GM18951 (cell line): ENCODE measurements around the gene C17orf58.
"Not testable (repeated sequence)": the region's sequence is repeated elsewhere in the genome, so short reads cannot be mapped to it uniquely, and the experiment has no call there.

Source experiments
- POLR2A ChIP-seq: IDR thresholded peaks from 4 replicates; pipeline ENCODE4 v1.6.1; 2011; ENCODE audit warnings: mild to moderate bottlenecking; ENCODE audit not compliant: insufficient read length, insufficient read depth; ENCODE audit errors: extremely low read depth
- in situ Hi-C: fragments of 300-500 bp; cut with MboI; formaldehyde crosslinking; loops from one replicate; pipeline ENCODE4 v1.12.0; 2022; ENCODE audit warnings: low sequenced_read_pairs, mixed read lengths, inconsistent platforms; ENCODE audit not compliant: unreplicated experiment

C17orf58 gene

DNA sequence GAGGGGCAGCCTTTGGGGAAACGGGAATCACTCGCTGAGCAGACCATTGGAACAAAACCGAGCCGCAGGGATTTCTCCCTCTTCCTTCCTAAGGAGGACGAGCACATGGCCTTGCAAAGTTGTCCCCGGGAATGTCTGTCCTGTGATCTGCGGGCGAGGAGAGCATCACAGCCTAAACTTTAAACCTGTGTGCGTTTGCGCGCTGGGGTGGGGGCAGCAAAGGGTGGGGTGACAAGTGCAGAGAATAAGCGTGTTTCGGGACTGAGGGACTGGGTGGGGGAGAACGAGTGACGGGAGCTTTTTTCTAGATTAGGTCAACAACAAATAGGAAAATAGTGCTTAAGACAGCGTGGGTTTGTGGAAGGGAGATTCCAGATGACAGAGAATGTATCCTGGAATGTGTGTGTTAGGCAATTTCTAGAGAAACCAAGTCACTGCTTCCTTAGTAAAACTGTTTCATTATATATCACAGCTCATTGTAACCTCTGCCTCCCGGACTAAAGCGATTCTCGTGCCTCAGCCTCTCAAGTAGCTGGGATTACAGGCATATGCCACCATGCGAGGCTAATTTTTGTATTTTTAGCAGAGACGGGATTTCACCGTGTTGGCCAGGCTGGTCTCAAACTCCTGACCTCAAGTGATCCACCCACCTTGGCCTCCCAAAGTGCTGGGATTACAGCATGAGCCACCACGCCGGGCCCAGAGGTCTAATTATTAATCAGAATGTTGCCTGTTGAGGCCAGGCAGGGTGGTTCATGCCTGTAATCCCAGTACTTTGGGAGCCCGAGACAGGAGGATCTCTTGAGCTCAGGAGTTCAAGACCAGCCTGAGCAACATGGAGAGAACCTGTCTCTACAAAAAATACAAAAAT lies at the start of gene C17orf58:
Gene C17orf58, minus strand, starts transcription at position 169 of the 871 bp plus-strand sequence. CDS start 271 bp downstream, outside the sequence.
- in situ Hi-C loops: not testable (repeated sequence)

DNA sequence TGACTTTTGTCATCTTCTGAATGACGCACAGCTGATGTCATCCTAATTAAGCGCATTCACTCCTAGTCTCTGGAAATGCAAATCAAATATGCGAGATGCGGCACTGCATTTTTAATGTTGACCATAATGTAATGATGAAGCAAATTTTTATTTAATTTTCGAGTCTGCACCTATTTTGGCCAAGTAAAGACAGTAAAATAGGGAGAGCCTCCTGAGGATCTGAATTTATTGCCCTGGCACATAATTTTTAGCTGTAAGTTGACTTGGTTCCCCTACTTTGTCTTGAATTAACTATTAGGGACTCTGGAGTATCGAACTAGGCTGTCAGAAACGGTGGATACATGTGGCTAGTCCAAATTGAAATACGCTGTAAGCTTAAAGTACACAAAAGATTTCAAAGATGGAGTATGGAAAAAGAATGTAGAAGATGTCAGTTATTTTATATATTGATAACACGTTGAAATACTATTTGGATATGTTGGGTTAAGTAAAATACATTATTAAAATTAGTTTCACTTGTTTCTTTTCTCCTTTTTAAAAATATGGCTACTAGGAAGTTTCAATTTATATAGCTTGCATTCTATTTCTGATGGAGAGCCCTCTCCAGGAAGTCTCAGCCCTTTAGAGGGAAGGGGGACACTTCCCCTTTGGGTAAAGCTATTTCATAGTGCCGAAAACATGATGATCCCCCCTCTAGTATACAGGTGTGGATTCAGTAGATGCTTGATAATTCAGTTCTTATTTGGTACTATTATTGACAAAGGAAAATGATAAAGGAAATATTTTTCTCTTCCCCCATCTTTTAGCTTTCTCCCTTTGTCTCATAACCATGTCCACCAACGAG lies 40.3 kb upstream of the C17orf58 start:
- in situ Hi-C loops: no loop called here
- TF ChIP-seq POLR2A: no peak

DNA sequence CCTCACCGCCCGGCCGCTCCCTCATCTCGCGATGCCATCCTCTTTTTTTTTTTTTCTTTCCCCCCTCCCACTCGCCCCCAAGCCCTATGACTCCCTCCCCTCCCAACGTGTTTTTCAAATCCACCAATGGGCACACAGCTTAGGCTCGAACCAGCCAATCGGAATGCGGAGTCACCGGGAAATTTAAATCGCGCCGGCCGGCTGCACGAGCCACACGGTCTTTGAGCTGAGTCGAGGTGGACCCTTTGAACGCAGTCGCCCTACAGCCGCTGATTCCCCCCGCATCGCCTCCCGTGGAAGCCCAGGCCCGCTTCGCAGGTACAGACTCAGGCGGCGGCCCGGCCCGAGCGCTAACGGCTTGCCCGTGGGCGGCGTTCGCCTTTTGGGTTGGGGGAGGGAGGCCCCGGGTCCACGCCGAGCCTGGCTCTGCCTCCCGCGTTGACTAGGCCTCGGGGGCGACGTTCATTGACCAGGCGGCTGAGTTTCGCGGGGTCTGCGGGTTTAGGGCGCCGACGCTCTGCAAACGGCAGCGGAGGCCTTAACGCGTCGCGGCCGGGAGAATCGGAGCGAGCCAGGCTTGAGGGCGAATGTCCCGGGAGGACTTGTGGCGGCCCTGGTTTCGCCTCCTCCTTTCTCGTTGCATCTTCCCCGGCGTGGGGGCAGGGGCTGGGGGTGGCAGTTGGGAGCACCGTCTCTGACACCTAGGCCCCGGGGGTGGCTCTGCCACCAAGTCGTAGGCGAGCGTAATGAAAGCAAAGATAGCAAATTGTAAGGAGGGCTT lies 39.4 kb upstream of the C17orf58 start, which contains the start of gene KPNA2:
Gene KPNA2, plus strand, starts transcription at position 213 of the 781 bp plus-strand sequence. CDS start 1,398 bp downstream, outside the sequence.
- in situ Hi-C loops: no loop called here
- peak; percentile 96 for TF ChIP-seq POLR2A

GRCh38 chr17:68035131-68035522 lies 38.9 kb upstream of the C17orf58 start:
- in situ Hi-C loops: no loop called here
- no peak for TF ChIP-seq POLR2A

DNA sequence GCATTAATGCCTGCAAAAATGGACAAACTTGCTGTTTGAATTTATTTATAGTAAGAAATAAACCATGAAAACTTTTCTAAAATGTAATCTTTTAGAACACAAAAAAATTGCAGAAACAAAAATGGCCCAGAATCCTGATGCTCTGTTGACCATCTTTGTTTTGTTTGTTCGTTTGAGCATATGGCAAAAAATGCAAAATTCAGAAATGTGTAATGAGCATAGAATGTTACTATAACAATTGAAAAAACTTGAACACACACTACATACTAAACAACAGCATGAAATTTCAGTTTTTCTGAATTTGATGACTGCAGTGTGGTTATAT lies 38.1 kb upstream of the C17orf58 start:
- no peak for TF ChIP-seq POLR2A
- in situ Hi-C loops: no loop called here

DNA sequence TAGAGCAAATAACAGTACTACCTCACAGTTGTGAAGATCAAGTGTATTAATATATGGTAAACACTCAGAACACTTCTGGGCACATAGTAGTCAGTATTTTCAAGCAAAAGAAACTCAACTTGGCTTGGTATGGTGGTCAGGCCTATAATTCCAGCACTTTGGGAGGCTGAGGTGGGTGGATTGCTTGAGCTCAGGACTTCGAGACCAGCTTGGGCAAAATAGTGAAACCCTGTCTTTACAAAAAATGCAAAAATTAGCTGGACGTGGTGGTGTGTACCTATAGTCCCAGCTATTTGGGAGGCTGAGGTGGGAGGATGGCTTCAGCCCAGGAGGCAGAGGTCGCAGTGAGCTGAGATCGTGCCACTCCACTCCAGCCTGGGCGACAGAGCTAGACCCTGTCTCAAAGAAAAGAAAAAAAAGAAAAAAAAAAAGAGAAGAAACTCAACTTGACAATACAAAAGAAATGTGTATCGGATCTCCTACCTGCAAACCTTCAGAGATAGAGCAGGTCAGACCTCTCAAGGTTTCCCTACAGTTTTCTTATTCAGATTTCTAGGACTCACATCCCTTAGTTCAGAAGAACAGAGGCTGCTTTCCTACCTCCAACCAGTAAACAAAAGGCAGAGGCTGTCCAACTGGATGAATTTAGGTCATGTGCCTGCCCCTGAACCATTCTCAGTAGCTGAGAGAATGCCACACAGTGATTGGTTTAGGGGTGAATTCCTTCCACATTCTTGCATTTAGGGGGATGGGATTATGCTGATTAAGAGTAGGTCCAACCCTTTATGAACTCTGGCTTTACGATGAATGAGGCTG lies 37.6 kb upstream of the C17orf58 start:
- in situ Hi-C loops: no loop called here
- no peak for TF ChIP-seq POLR2A

GRCh38 chr17:68029512-68030215 lies 33.4 kb upstream of the C17orf58 start:
- in situ Hi-C loops: no loop called here
- no peak for TF ChIP-seq POLR2A

GRCh38 chr17:68022547-68022946 lies 26.3 kb upstream of the C17orf58 start:
- in situ Hi-C loops: not testable (repeated sequence)

DNA sequence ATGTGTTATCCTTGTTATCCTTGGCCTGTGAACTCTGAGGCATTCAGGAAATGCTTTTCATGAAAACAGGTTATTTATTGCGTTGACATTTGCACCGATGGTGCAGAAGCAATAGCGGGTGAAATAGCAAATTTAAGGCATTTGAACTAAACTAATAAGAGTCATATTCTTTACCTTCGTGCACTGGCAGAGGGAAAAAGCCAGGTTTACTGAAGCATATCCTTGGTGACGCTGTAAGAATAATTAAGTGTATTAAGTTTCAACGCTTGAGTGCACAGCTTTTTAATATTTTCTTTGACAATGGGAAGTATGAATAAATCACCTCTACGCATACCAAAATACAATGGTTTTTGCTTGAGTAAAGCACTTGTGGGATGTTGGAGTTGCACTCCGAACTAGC lies 25.7 kb upstream of the C17orf58 start:
- in situ Hi-C loops: no loop called here
- TF ChIP-seq POLR2A: no peak

GRCh38 chr17:68020791-68021190 lies 24.5 kb upstream of the C17orf58 start:
- in situ Hi-C loops: not testable (repeated sequence)

GRCh38 chr17:68020409-68020756 lies 24.1 kb upstream of the C17orf58 start:
- no peak for TF ChIP-seq POLR2A
- in situ Hi-C loops: no loop called here
